MM.1S (cell line): ENCODE results near the gene TMEM38B.
"Not testable (repeated sequence)": the region's sequence is repeated elsewhere in the genome, so short reads cannot be mapped to it uniquely, and the experiment has no call there.

Experiments
- DNase-seq: peaks from one replicate; pipeline ENCODE4 v3.0.0-alpha.2; 2015
- H2AFZ ChIP-seq: fragments of 300-600 bp; sonication (generic); 2 replicates; pipeline ENCODE4 v1.6.0; 2016; ENCODE audit warnings: antibody characterized with exemption, low read length
- H3F3A ChIP-seq: fragments of 300-600 bp; sonication (generic); 2 replicates; pipeline ENCODE4 v1.6.1; 2016; ENCODE audit warnings: mild to moderate bottlenecking, antibody characterized with exemption, low read length, moderate library complexity, mixed read lengths; ENCODE audit not compliant: insufficient read depth
- H3K27ac ChIP-seq: fragments of 300-600 bp; sonication (generic); 2 replicates; pipeline ENCODE4 v1.5.1; 2016; ENCODE audit warnings: mild to moderate bottlenecking, low read length
- H3K27me3 ChIP-seq: fragments of 300-600 bp; sonication (generic); replicated peaks from 2 replicates; pipeline ENCODE4 v1.6.0; 2016; ENCODE audit warnings: low read length; ENCODE audit not compliant: insufficient read depth
- H3K36me3 ChIP-seq: fragments of 300-600 bp; sonication (generic); replicated peaks from 2 replicates; pipeline ENCODE4 v1.6.1; 2016; ENCODE audit warnings: mild to moderate bottlenecking, low read length, mixed read lengths; ENCODE audit not compliant: insufficient read depth
- H3K4me1 ChIP-seq: fragments of 300-600 bp; sonication (generic); 2 replicates; pipeline ENCODE4 v1.6.1; 2016; ENCODE audit warnings: low read length, mixed read lengths
- H3K4me2 ChIP-seq: fragments of 300-600 bp; sonication (generic); 2 replicates; pipeline ENCODE4 v1.6.0; 2016; ENCODE audit warnings: low read depth, low read length
- H3K4me3 ChIP-seq: fragments of 300-600 bp; sonication (generic); 2 replicates; pipeline ENCODE4 v1.5.1; 2016; ENCODE audit warnings: low read length, mixed read lengths
- H3K79me2 ChIP-seq: fragments of 300-600 bp; sonication (generic); 2 replicates; pipeline ENCODE4 v1.6.1; 2016; ENCODE audit warnings: mixed run types, low read length, mixed read lengths
- H3K9ac ChIP-seq: fragments of 300-600 bp; sonication (generic); 2 replicates; pipeline ENCODE4 v1.6.1; 2016; ENCODE audit warnings: low read length, mixed read lengths
- H3K9me2 ChIP-seq: fragments of 300-600 bp; sonication (generic); replicated peaks from 2 replicates; pipeline ENCODE4 v1.6.1; 2016; ENCODE audit warnings: mild to moderate bottlenecking, low read length, mixed read lengths; ENCODE audit not compliant: insufficient read depth
- H3K9me3 ChIP-seq: fragments of 300-600 bp; sonication (generic); replicated peaks from 2 replicates; pipeline ENCODE4 v1.6.1; 2016; ENCODE audit warnings: mild to moderate bottlenecking, low read length, mixed read lengths; ENCODE audit not compliant: insufficient read depth
- H4K20me1 ChIP-seq: fragments of 300-600 bp; sonication (generic); 2 replicates; pipeline ENCODE4 v1.6.1; 2016; ENCODE audit warnings: mild to moderate bottlenecking, low read length, moderate library complexity, mixed read lengths; ENCODE audit not compliant: insufficient read depth
- EZH2 ChIP-seq: fragments of 300-600 bp; sonication (generic); optimal IDR thresholded peaks from 2 replicates; pipeline ENCODE3; 2017; ENCODE audit warnings: low read depth, mild to moderate bottlenecking, antibody characterized with exemption, low read length, mixed read lengths
- EZH2phosphoT487 ChIP-seq: fragments of 300-600 bp; sonication (generic); IDR thresholded peaks from 2 replicates; pipeline ENCODE4 v1.6.1; 2018; ENCODE audit warnings: antibody characterized with exemption, low read length
- TF ChIP-seq, protein P1 (sequence below): fragments of 300-600 bp; sonication (generic); IDR thresholded peaks from 2 replicates; pipeline ENCODE4 v1.5.1; 2016; ENCODE audit warnings: antibody characterized with exemption, low read length, mixed read lengths

TMEM38B gene

GRCh38 chr9:105751761-105752160, 57.4 kb downstream of the TMEM38B start:
- Histone ChIP-seq H3K9me3 (no peaks in the 10 kb centered on the region), H4K20me1 (no peaks in the 10 kb centered on the region), H3F3A (no peaks in the 10 kb centered on the region), H3K4me3 (no peak overlapping the region), H3K27ac (no peak overlapping the region), H3K79me2 (no peaks in the 10 kb centered on the region), H3K27me3 (no peaks in the 10 kb centered on the region), H3K4me1 (no peaks in the 10 kb centered on the region), H3K36me3 (peaks cover 3% of the 10 kb centered on the region; the same call in 1 of the 2 replicates), H3K4me2 (no peak overlapping the region), H2AFZ (no peak overlapping the region), H3K9ac (no peak overlapping the region), H3K9me2 (no peaks in the 10 kb centered on the region)
- TF ChIP-seq, protein P1, sequence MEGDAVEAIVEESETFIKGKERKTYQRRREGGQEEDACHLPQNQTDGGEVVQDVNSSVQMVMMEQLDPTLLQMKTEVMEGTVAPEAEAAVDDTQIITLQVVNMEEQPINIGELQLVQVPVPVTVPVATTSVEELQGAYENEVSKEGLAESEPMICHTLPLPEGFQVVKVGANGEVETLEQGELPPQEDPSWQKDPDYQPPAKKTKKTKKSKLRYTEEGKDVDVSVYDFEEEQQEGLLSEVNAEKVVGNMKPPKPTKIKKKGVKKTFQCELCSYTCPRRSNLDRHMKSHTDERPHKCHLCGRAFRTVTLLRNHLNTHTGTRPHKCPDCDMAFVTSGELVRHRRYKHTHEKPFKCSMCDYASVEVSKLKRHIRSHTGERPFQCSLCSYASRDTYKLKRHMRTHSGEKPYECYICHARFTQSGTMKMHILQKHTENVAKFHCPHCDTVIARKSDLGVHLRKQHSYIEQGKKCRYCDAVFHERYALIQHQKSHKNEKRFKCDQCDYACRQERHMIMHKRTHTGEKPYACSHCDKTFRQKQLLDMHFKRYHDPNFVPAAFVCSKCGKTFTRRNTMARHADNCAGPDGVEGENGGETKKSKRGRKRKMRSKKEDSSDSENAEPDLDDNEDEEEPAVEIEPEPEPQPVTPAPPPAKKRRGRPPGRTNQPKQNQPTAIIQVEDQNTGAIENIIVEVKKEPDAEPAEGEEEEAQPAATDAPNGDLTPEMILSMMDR: no peak
- TF ChIP-seq EZH2phosphoT487: no peak
- no peak for TF ChIP-seq EZH2
- DNase-seq: no peak

DNA sequence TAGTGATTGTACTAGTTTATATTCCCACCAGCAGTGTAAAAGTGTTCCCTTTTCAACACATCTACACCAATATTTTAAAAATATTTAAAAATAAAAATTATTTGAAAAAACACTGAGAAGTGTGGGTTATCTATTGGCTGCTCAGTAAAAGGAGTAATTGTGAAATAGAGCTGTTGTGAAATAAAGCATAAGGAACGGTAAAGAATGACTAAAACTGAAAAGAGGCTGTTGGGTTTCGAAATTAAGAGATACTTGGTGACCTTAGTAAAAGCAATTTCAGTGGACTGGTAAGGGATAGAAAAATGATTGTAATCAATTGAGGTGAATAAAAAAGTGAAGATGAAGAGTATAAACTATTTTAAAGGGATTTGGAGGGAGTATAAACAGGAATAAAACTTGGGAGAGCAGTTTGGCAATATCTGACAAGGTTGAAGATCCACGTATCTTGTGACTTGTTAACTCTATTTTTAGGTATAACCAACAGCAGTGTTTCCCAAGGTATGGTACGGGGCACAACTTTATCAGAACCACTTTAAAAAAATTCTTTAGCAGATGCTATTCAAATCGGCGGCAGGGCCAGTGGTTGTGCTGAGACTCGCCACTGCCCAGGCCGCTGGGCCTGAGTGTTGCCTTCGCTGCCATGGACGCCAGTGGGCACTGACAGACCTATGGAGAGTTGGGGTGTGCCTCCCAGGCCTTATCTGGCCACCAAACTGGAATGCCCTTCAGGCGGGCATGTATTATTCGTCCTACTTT, 63.3 kb downstream of the TMEM38B start:
- TF ChIP-seq EZH2 (no peak), EZH2phosphoT487 (no peak)
- TF ChIP-seq, protein P1: no peak
- H3K9me3 ChIP-seq: no peaks in the 10 kb centered on the region
- no peak for DNase-seq
- H3K27ac ChIP-seq: no peak overlapping the region
- H3K4me3 ChIP-seq: no peak overlapping the region
- no peaks in the 10 kb centered on the region for H3K36me3 ChIP-seq
- H3K4me1 ChIP-seq: no peaks in the 10 kb centered on the region
- H3K79me2 ChIP-seq: no peaks in the 10 kb centered on the region
- H4K20me1 ChIP-seq: no peaks in the 10 kb centered on the region
- no peak overlapping the region for H3K4me2 ChIP-seq
- no peak overlapping the region for H3K9ac ChIP-seq
- no peak overlapping the region for H2AFZ ChIP-seq
- H3K9me2 ChIP-seq: no peaks in the 10 kb centered on the region
- H3K27me3 ChIP-seq: no peaks in the 10 kb centered on the region
- H3F3A ChIP-seq: no peaks in the 10 kb centered on the region

DNA sequence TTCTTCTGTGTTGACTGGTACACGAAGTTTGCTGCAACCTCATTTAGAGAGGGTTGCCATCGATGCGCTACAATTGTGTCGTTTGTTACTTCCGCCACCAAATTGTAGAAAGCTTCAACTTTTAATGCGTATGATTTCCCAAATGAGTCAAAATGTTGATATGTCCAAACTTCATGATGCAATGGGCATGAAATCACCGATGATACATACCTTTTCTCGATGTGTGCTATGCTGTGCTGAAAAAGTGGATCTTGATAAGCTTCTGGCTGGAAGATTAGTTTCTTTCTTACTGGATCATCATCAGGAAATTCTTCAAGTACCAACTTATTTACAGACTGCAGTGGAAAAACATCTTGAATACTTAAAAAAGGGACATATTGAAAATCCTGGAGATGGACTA, 65.7 kb downstream of the TMEM38B start:
- Histone ChIP-seq H4K20me1 (no peaks in the 10 kb centered on the region), H3K9me3 (no peaks in the 10 kb centered on the region), H3K4me3 (no peak overlapping the region), H3K79me2 (no peaks in the 10 kb centered on the region), H3K4me2 (no peak overlapping the region), H3K36me3 (no peaks in the 10 kb centered on the region), H3K4me1 (no peaks in the 10 kb centered on the region), H3K27ac (no peak overlapping the region), H3K27me3 (no peaks in the 10 kb centered on the region), H2AFZ (no peak overlapping the region), H3F3A (no peaks in the 10 kb centered on the region), H3K9me2 (no peaks in the 10 kb centered on the region), H3K9ac (no peak overlapping the region)
- DNase-seq: no peak
- TF ChIP-seq, protein P1: no peak
- TF ChIP-seq EZH2 (no peak), EZH2phosphoT487 (no peak)

DNA sequence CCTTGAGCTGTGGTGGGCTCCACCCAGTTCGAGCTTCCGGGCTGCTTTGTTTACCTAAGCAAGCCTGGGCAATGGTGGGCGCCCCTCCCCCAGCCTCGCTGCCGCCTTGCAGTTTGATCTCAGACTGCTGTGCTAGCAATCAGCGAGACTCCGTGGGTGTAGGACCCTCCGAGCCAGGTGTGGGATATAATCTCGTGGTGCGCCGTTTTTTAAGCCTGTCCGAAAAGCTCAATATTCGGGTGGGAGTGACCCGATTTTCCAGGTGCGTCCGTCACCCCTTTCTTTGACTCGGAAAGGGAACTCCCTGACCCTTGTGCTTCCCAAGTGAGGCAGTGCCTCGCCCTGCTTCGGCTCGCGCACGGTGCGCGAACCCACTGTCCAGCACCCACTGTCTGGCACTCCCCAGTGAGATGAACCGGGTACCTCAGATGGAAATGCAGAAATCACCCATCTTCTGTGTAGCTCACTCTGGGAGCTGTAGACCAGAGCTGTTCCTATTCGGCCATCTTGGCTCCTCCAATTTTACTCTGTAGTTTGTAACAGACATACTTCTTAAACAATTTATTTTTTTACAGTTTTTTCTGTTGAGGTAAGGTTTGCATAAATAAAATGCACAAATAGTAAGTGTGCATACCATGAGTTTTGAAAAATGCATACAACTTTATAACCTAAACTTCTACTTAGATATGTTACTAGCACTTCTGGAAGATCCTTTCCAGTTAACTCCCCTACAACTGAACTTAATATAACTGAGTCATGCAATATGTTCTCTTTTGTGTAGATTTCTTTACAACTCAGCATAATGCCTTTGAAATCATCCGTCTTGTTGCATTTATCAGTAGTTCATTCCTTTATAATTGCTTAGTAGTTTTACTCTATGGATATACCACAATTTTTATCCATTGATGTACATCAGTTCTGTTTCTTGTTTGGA, 88.5 kb downstream of the TMEM38B start:
- not testable (repeated sequence) for H3K9ac ChIP-seq, H4K20me1 ChIP-seq, H3K27me3 ChIP-seq, H3K36me3 ChIP-seq, H3K4me2 ChIP-seq, H3K9me3 ChIP-seq, H3F3A ChIP-seq, H3K4me1 ChIP-seq, H3K4me3 ChIP-seq, H3K79me2 ChIP-seq, H3K27ac ChIP-seq, DNase-seq, H2AFZ ChIP-seq, H3K9me2 ChIP-seq

DNA sequence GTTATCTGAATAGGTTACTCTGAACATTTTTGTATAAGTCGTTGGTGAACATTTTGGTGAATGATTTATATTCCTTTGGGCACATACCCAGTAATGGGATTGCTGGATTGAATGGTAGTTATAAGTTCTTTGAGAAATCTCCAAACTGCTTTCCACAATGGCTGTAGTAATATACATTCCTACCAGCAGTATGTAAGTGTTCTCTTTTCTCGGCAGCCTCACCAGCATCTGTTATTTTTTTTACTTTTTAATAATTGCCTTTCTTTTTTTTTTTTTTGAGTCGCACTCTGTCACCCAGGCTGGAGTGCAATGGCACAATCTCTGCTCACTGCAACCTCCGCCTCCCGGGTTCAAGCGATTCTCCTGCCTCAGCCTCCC, 89.1 kb downstream of the TMEM38B start:
- H3K79me2 ChIP-seq, H2AFZ ChIP-seq, DNase-seq, H3K27me3 ChIP-seq, H3K9ac ChIP-seq, H4K20me1 ChIP-seq, H3K4me1 ChIP-seq, H3K9me2 ChIP-seq, H3F3A ChIP-seq, H3K27ac ChIP-seq, H3K4me2 ChIP-seq, H3K36me3 ChIP-seq, H3K9me3 ChIP-seq, H3K4me3 ChIP-seq: not testable (repeated sequence)
